Right cardiac atrium (tissue), 5 donors: ENCODE data around the gene EEF1A2. TPM values are rescaled to one million over a fixed set of nuclear protein-coding genes. Genes with fewer than 3 reads are reported as not detected.
A peak's percentile ranks its signal among the peaks of the same experiment; 100 is the strongest.
"Not testable (repeated sequence)": the region's sequence is repeated elsewhere in the genome, so short reads cannot be mapped to it uniquely, and the experiment has no call there.

Source experiments
- ATAC-seq, 2 donors: fragments of 200-7000 bp; cut with Tn5 transposase; one replicate each; pipeline versions ENCODE4 v1.8.0 to v1.9.1; 2020; ENCODE audit warnings: moderate library complexity in 2 of 2, mild to moderate bottlenecking in 1 of 2
- DNase-seq, 3 donors: peaks; one replicate each; pipeline ENCODE4 v3.0.0-alpha.2; 2020
- H3K27ac ChIP-seq: one replicate; pipeline ENCODE4 v1.5.1; 2013; ENCODE audit warnings: mild to moderate bottlenecking, low read length, control low read depth, moderate library complexity
- H3K27me3 ChIP-seq: one replicate; pipeline ENCODE4 v1.6.1; 2013; ENCODE audit not compliant: control insufficient read depth, insufficient read depth
- H3K4me1 ChIP-seq: one replicate; pipeline ENCODE4 v1.6.1; 2013; ENCODE audit warnings: low read length; ENCODE audit not compliant: control insufficient read depth, insufficient read depth
- H3K4me3 ChIP-seq: one replicate; pipeline ENCODE4 v1.5.1; 2013; ENCODE audit warnings: low read length, control low read depth
- H3K9me3 ChIP-seq: one replicate; pipeline ENCODE4 v1.6.1; 2013; ENCODE audit warnings: low read length; ENCODE audit not compliant: control insufficient read depth
- WGBS: extraction: QIAGEN DNeasy Blood & Tissue Kit; methylation state at CpG from one replicate; pipeline ENCODE4 v1.1.7; 2013; 5-methylcytosine and 5-hydroxymethylcytosine counted together
- intact Hi-C, 4 donors: fragments of 100-400 bp; cut with DNase I; formaldehyde crosslinking; loops; one replicate each; pipeline versions ENCODE4 v1.11.0 to v1.14.0; 2022 to 2023
- polyA plus RNA-seq: library from polyadenylated mRNA; stranded (reverse); fragments of 200-250 nt; gene quantifications from one replicate; pipeline ENCODE4 v1.2.3, GENCODE V29; 2013
- total RNA-seq, 4 donors: library from RNA; stranded (reverse); fragmentation: NEBNext Ultra II Directional; extraction: Animal tissue kit (Norgen Biotek cat#: 25700); gene quantifications; one replicate each; pipeline ENCODE4 v1.2.1, GENCODE V29; 2021
- donor health status: healthy with polysubstance abuse.
- donor health status: DM: no; HTN: yes; CAD: no.
- donor health status: DM: no; HTN: no; CAD: no.
- donor health status: DM: no; HTN: yes; CAD: no; lungs with severe emphysema.
- donor health status: DM: yes; HTN: yes; CAD: no.

Gene EEF1A2
- total and polyA plus RNA-seq, 5 donors = 701 to 1,033 (median 936) TPM

GRCh38 chr20:63520504-63520933 is 21.6 kb upstream of the EEF1A2 start, which contains the start of gene PPDPF:
TSS of gene PPDPF (plus strand) at chr20:63520765. CDS start at chr20:63521309, 544 bp downstream.
- intact Hi-C loops = loop anchor here in 1 of 4 donors (5.0 kb wide), 1 partner anchor 78 kb away; no protein-coding TSS in a partner anchor
- Histone ChIP-seq H3K27me3 (no peaks in the 10 kb centered on the region), H3K4me1 (peaks cover 5% of the 10 kb centered on the region), H3K27ac (peak within 1 kb of the TSS; percentile 73), H3K4me3 (peak within 1 kb of the TSS; percentile 80), H3K9me3 (no peaks in the 10 kb centered on the region)
- under 1% methylated on average over 64 of the region's 64 CpGs for WGBS
- ATAC-seq (peak; percentile 89 to 90), DNase-seq (peak; percentile 83 to 96 (median 94))

- peaks cover 5% of the 10 kb centered on the region for H3K4me1 ChIP-seq
- H3K4me3 ChIP-seq = peak overlapping the region; percentile 80
- no peaks in the 10 kb centered on the region for H3K27me3 ChIP-seq
- intact Hi-C loops = loop anchor here in 1 of 4 donors (5.0 kb wide), 1 partner anchor 78 kb away; no protein-coding TSS in a partner anchor
- DNase-seq (peak; percentile 71 to 89 (median 89)), ATAC-seq (peak; percentile 61 to 71)
- H3K27ac ChIP-seq = peak overlapping the region; percentile 73
- 1% methylated on average over 72 of the region's 72 CpGs for WGBS
- H3K9me3 ChIP-seq = no peaks in the 10 kb centered on the region
These were observed 21.0 kb upstream of the EEF1A2 start for GRCh38 chr20:63519668-63520503.

- peak overlapping the region; percentile 80 for H3K4me3 ChIP-seq
- H3K9me3 ChIP-seq = no peaks in the 10 kb centered on the region
- 77% methylated on average over 32 of the region's 32 CpGs for WGBS
- H3K27me3 ChIP-seq = no peaks in the 10 kb centered on the region
- no peak for ATAC-seq
- no peak overlapping the region for H3K27ac ChIP-seq
- intact Hi-C loops = no loop called here
- peaks cover 5% of the 10 kb centered on the region for H3K4me1 ChIP-seq
- DNase-seq = peak in 2 of 3 donors; percentile 56 to 65
These were observed 20.2 kb upstream of the EEF1A2 start for GRCh38 chr20:63518946-63519667.

GRCh38 chr20:63518351-63518861 is 19.5 kb upstream of the EEF1A2 start:
- ATAC-seq = no peak
- WGBS = 86% methylated on average over 20 of the region's 20 CpGs
- no peaks in the 10 kb centered on the region for H3K9me3 ChIP-seq
- no peak overlapping the region for H3K4me3 ChIP-seq
- no peak overlapping the region for H3K27ac ChIP-seq
- H3K27me3 ChIP-seq = no peaks in the 10 kb centered on the region
- intact Hi-C loops = no loop called here
- peaks cover 5% of the 10 kb centered on the region for H3K4me1 ChIP-seq
- peak in 2 of 3 donors; percentile 51 to 61 for DNase-seq

GRCh38 chr20:63517376-63518309 is 18.8 kb upstream of the EEF1A2 start:
- DNase-seq (peak in 2 of 3 donors; percentile 50 to 55), ATAC-seq (no peak)
- 94% methylated on average over 32 of the region's 32 CpGs for WGBS
- Histone ChIP-seq H3K4me3 (no peak overlapping the region), H3K9me3 (no peaks in the 10 kb centered on the region), H3K27ac (no peak overlapping the region), H3K4me1 (peaks cover 5% of the 10 kb centered on the region), H3K27me3 (no peaks in the 10 kb centered on the region)
- intact Hi-C loops = no loop called here

GRCh38 chr20:63514520-63514919 is 15.6 kb upstream of the EEF1A2 start:
- H3K27me3 ChIP-seq, H3K9me3 ChIP-seq, H3K4me1 ChIP-seq, ATAC-seq, intact Hi-C loops, H3K27ac ChIP-seq, H3K4me3 ChIP-seq: not testable (repeated sequence)
- peak in 2 of 3 donors; percentile 41 to 43 for DNase-seq
- 72% methylated on average over 10 of the region's 10 CpGs for WGBS

GRCh38 chr20:63513207-63513606 is 14.3 kb upstream of the EEF1A2 start:
- no peak overlapping the region for H3K27ac ChIP-seq
- H3K4me3 ChIP-seq = no peak overlapping the region
- no peaks in the 10 kb centered on the region for H3K27me3 ChIP-seq
- DNase-seq = no peak
- intact Hi-C loops = no loop called here
- ATAC-seq = no peak
- no peaks in the 10 kb centered on the region for H3K9me3 ChIP-seq
- H3K4me1 ChIP-seq = no peaks in the 10 kb centered on the region
- WGBS = 94% methylated on average over 3 of the region's 3 CpGs

GRCh38 chr20:63509088-63509564 is 10.2 kb upstream of the EEF1A2 start:
- no peak overlapping the region for H3K27ac ChIP-seq
- DNase-seq = no peak
- H3K27me3 ChIP-seq = no peaks in the 10 kb centered on the region
- H3K9me3 ChIP-seq = peaks cover 8% of the 10 kb centered on the region
- no peak for ATAC-seq
- no peak overlapping the region for H3K4me3 ChIP-seq
- intact Hi-C loops = no loop called here
- no peaks in the 10 kb centered on the region for H3K4me1 ChIP-seq
- 84% methylated on average over 9 of the region's 9 CpGs for WGBS

- intact Hi-C loops = no loop called here
- Histone ChIP-seq H3K4me3 (no peak overlapping the region), H3K27ac (no peak overlapping the region), H3K9me3 (peaks cover 8% of the 10 kb centered on the region), H3K27me3 (no peaks in the 10 kb centered on the region), H3K4me1 (no peaks in the 10 kb centered on the region)
- 91% methylated on average over 33 of the region's 33 CpGs for WGBS
- DNase-seq = peak in 1 of 3 donors; percentile 37
- no peak for ATAC-seq
These were observed 9.3 kb upstream of the EEF1A2 start for GRCh38 chr20:63508072-63508768.
